ENCODE measurements around the gene AFMID.

Gene AFMID

DNA sequence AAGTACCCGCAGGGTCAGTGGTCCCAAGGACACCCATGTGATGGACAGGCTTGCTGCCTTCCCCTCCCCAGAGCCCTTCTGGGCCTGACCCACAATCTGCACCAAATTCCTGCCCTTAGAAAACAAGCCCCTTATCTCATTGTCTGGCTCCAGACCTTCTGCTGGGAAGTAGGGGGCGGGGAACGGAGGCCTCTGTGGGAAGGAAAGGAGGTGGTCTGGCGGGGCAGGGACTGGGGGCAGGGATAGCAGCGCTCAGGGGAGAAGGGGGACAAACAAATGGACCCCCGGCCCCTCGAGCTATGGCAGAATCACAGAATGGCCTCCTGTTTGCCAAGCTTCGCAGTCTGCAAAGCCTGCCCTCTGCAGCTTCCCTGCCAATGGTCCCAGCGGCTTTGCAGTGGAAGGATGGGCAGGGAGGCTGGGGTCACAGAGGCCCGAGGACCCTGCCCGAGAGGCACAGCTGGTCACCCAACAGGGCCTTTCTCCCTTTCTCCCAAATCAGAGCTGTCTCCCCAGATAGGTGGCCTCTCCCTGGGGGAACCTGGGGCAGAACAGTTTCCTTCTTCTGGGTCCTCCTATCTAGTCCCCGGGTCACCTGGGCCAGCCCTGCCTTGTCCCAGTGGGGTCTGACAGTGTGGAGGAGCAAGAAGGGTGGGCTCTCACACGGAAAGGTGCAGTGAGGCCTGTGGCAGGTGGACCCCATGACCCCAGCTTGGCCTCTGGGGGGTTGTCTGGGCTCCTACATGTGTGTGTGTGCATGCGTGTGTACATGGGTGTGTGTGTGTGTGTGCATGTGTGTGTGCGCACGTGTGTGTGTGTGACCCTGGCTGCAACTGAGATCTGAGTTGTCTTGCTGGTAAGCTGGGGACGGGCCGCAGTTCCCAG is 69.8 kb downstream of the AFMID start:
- no peak for DNase-seq
